ENCODE measurements around the gene ARF3.

ARF3 gene

GRCh38 chr12:48985901-48986300 is 28.6 kb upstream of the ARF3 start:
- H3K27ac ChIP-seq = no peak overlapping the region
- no peaks in the 10 kb centered on the region for H3K36me3 ChIP-seq (ENCODE audit: insufficient read depth, low read length)
- no peak overlapping the region for H3K4me3 ChIP-seq
- no peak overlapping the region for H3K9ac ChIP-seq (ENCODE audit: insufficient read length)
- TF ChIP-seq EZH2 (IDR thresholded peaks at IDR 0.05) = no peak
- TF ChIP-seq POLR2AphosphoS5 (IDR thresholded peaks at IDR 0.05; ENCODE audit: borderline replicate concordance, low read depth, low read length) = no peak
- no peak for TF ChIP-seq FOXP2 (optimal IDR thresholded peaks at IDR 0.05; ENCODE audit: control extremely low read depth, extremely low read length, insufficient read depth)
- H3K9me3 ChIP-seq (ENCODE audit: low read depth, low read length) = no peaks in the 10 kb centered on the region
- no peak for DNase-seq (ENCODE audit: low read depth, low spot score)

DNA sequence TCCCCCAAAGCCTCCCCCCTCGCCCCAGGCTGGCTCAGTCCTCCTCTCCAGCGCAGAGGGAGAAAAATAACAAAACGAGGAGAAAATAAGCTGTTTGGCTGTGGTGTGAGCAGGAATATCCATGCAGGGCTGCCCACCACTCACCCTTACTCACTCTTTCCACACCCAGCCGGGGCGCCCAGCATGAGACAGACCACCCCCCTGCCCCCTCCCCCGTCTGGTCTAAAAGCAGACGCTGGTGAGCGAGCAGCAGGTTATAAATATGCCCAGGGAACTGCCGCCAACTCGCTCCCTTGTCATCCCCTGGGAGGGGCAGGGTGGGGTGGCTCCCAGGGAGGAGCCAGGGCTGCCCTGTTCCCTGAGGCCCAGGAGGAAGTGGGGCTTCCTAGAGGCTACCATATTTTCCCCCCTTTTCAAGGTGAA is 28.2 kb upstream of the ARF3 start:
- H3K9me3 ChIP-seq (ENCODE audit: low read depth, low read length) = no peaks in the 10 kb centered on the region
- no peaks in the 10 kb centered on the region for H3K36me3 ChIP-seq (ENCODE audit: insufficient read depth, low read length)
- TF ChIP-seq EZH2 (IDR thresholded peaks at IDR 0.05) (no peak), POLR2AphosphoS5 (IDR thresholded peaks at IDR 0.05; ENCODE audit: borderline replicate concordance, low read depth, low read length) (no peak), FOXP2 (optimal IDR thresholded peaks at IDR 0.05; ENCODE audit: control extremely low read depth, extremely low read length, insufficient read depth) (no peak)
- H3K9ac ChIP-seq (ENCODE audit: insufficient read length) = no peak overlapping the region
- H3K4me3 ChIP-seq = no peak overlapping the region
- H3K27ac ChIP-seq = no peak overlapping the region
- no peak for DNase-seq (ENCODE audit: low read depth, low spot score)

- no peak for DNase-seq (ENCODE audit: low read depth, low spot score)
- TF ChIP-seq EZH2 (IDR thresholded peaks at IDR 0.05) (no peak), FOXP2 (optimal IDR thresholded peaks at IDR 0.05; ENCODE audit: control extremely low read depth, extremely low read length, insufficient read depth) (no peak), POLR2AphosphoS5 (IDR thresholded peaks at IDR 0.05; ENCODE audit: borderline replicate concordance, low read depth, low read length) (no peak)
- H3K4me3 ChIP-seq = no peak overlapping the region
- no peaks in the 10 kb centered on the region for H3K36me3 ChIP-seq (ENCODE audit: insufficient read depth, low read length)
- H3K9ac ChIP-seq (ENCODE audit: insufficient read length) = no peak overlapping the region
- no peak overlapping the region for H3K27ac ChIP-seq
- no peaks in the 10 kb centered on the region for H3K9me3 ChIP-seq (ENCODE audit: low read depth, low read length)
These were observed 25.3 kb upstream of the ARF3 start for GRCh38 chr12:48982397-48983080.

DNA sequence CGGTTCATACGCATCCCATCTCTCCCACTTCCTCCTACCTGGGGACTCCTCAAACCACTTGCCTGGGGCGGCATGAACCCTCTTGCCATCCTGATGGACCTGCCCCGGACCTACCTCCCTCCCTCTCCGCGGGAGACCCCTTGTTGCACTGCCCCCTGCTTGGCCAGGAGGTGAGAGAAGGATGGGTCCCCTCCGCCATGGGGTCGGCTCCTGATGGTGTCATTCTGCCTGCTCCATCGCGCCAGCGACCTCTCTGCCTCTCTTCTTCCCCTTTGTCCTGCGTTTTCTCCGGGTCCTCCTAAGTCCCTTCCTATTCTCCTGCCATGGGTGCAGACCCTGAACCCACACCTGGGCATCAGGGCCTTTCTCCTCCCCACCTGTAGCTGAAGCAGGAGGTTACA is 24.5 kb upstream of the ARF3 start:
- no peak for DNase-seq (ENCODE audit: low read depth, low spot score)
- Histone ChIP-seq H3K27ac (no peak overlapping the region), H3K9ac (ENCODE audit: insufficient read length) (no peak overlapping the region), H3K4me3 (peak overlapping the region; percentile 72), H3K36me3 (ENCODE audit: insufficient read depth, low read length) (no peaks in the 10 kb centered on the region), H3K9me3 (ENCODE audit: low read depth, low read length) (no peaks in the 10 kb centered on the region)
- TF ChIP-seq POLR2AphosphoS5 (IDR thresholded peaks at IDR 0.05; ENCODE audit: borderline replicate concordance, low read depth, low read length) (no peak), FOXP2 (optimal IDR thresholded peaks at IDR 0.05; ENCODE audit: control extremely low read depth, extremely low read length, insufficient read depth) (no peak), EZH2 (IDR thresholded peaks at IDR 0.05) (no peak)

GRCh38 chr12:48980953-48981756 is 23.9 kb upstream of the ARF3 start:
- Histone ChIP-seq H3K4me3 (peak overlapping the region; percentile 72), H3K9ac (ENCODE audit: insufficient read length) (no peak overlapping the region)
- no peak for DNase-seq (ENCODE audit: low read depth, low spot score)

DNA sequence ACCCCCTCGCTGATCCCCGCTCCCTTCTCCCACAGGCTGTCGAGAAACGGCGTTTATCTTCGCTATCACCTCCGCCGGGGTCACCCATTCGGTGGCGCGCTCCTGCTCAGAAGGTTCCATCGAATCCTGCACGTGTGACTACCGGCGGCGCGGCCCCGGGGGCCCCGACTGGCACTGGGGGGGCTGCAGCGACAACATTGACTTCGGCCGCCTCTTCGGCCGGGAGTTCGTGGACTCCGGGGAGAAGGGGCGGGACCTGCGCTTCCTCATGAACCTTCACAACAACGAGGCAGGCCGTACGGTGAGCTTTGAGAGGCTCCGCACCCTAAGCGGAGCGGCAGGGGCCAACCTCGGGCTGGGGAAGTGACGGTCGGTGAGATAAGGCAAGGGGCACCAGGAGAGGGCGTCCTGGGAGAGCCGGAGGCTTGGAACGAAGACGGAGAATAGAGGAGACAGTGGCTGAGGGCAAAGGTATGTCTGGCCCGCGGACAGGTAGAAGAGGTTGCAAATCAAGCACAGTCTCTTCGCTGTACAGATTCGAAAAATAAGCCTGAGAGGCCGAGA is 23.2 kb upstream of the ARF3 start:
- no peak for DNase-seq (ENCODE audit: low read depth, low spot score)
- peak overlapping the region; percentile 72 for H3K4me3 ChIP-seq
- TF ChIP-seq EZH2 (IDR thresholded peaks at IDR 0.05) (no peak), FOXP2 (optimal IDR thresholded peaks at IDR 0.05; ENCODE audit: control extremely low read depth, extremely low read length, insufficient read depth) (no peak), POLR2AphosphoS5 (IDR thresholded peaks at IDR 0.05; ENCODE audit: borderline replicate concordance, low read depth, low read length) (no peak)
- H3K27ac ChIP-seq = no peak overlapping the region
- no peak overlapping the region for H3K9ac ChIP-seq (ENCODE audit: insufficient read length)
- H3K9me3 ChIP-seq (ENCODE audit: low read depth, low read length) = no peaks in the 10 kb centered on the region
- H3K36me3 ChIP-seq (ENCODE audit: insufficient read depth, low read length) = no peaks in the 10 kb centered on the region

More at GRCh38 chr12:48980953-48981756, 23.9 kb upstream of the ARF3 start:
- no peaks in the 10 kb centered on the region for H3K9me3 ChIP-seq (ENCODE audit: low read depth, low read length)
- TF ChIP-seq FOXP2 (optimal IDR thresholded peaks at IDR 0.05; ENCODE audit: control extremely low read depth, extremely low read length, insufficient read depth) = no peak
- TF ChIP-seq EZH2 (IDR thresholded peaks at IDR 0.05) = no peak
- no peak for TF ChIP-seq POLR2AphosphoS5 (IDR thresholded peaks at IDR 0.05; ENCODE audit: borderline replicate concordance, low read depth, low read length)
- no peak overlapping the region for H3K27ac ChIP-seq
- H3K36me3 ChIP-seq (ENCODE audit: insufficient read depth, low read length) = no peaks in the 10 kb centered on the region

DNA sequence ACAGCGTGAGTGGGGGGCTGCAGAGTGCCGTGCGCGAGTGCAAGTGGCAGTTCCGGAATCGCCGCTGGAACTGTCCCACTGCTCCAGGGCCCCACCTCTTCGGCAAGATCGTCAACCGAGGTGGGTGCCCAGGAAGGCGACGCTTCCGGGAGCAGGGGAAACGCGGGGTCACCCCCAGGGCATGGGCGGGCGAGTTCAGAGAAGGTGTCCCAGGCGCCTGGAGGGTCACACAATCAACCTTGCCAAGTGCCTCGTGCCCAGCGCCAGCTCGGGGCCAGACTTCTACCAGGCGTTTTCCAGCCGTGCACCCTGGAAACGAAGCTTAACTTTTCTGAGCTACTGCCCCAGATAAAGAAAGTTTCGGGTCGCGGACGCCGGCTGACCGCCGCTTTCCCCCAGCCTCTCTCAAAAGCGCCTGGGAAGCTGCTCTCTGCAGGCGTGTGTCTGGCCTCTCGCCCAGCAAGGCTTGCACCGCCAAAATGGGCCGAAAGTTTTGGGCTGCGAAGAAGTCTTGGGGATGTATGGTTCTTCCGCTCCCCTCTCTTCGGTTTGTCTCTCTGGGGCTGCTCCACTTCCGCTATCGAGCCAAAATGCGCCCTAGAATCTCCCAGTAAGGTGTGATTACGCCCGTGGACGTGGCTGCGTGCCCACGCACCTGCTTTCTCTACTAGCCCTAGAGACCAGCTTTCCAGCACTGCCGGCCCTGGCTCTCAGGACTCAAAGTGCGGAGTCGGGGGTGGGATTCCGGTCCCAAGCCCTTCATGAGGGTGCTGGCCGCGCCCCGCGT is 22.5 kb upstream of the ARF3 start:
- Histone ChIP-seq H3K9ac (ENCODE audit: insufficient read length) (no peak overlapping the region), H3K27ac (no peak overlapping the region), H3K4me3 (peak overlapping the region; percentile 72), H3K36me3 (ENCODE audit: insufficient read depth, low read length) (no peaks in the 10 kb centered on the region), H3K9me3 (ENCODE audit: low read depth, low read length) (no peaks in the 10 kb centered on the region)
- no peak for DNase-seq (ENCODE audit: low read depth, low spot score)
- no peak for TF ChIP-seq EZH2 (IDR thresholded peaks at IDR 0.05)
- TF ChIP-seq FOXP2 (optimal IDR thresholded peaks at IDR 0.05; ENCODE audit: control extremely low read depth, extremely low read length, insufficient read depth) = no peak
- TF ChIP-seq POLR2AphosphoS5 (IDR thresholded peaks at IDR 0.05; ENCODE audit: borderline replicate concordance, low read depth, low read length) = no peak

Measured in SK-N-MC (cell line).